Ovary (tissue), 9 donors: Measurements from ENCODE around the gene CAPN13. TPM values are rescaled to one million over a fixed set of nuclear protein-coding genes. Genes with fewer than 3 reads are reported as not detected.

Experiments
- DNase-seq, 5 donors: peaks; one replicate each; pipeline ENCODE4 v3.0.0-alpha.2; 2019 to 2020
- H3K27ac ChIP-seq, 2 donors: fragments of 200-600 bp; one replicate each; pipeline versions ENCODE4 v1.5.1 to v1.8.0; 2019 to 2022
- H3K27me3 ChIP-seq: fragments of 200-600 bp; one replicate; pipeline ENCODE4 v1.8.0; 2022
- H3K36me3 ChIP-seq: fragments of 200-600 bp; sonication (generic); one replicate; pipeline ENCODE4 v1.5.1; 2019
- H3K4me1 ChIP-seq: one replicate; pipeline ENCODE4 v1.8.1; 2013; ENCODE audit warnings: mild to moderate bottlenecking, moderate library complexity; ENCODE audit not compliant: insufficient read depth
- H3K4me3 ChIP-seq: fragments of 200-600 bp; sonication (generic); one replicate; pipeline ENCODE4 v1.5.1; 2017
- H3K9me3 ChIP-seq, 2 donors: fragments of 200-600 bp in 1 of 2; sonication (generic) in 1 of 2; one replicate each; pipeline versions ENCODE4 v1.5.1 to v1.8.1; 2013 to 2019; ENCODE audit warnings: mild to moderate bottlenecking in 1 of 2, moderate library complexity in 1 of 2
- CTCF ChIP-seq, 3 donors: fragments of 450-650 bp in 2 of 3; fragments of 200-600 bp in 1 of 3; IDR thresholded peaks; one replicate each; pipeline versions ENCODE4 v1.5.1 to v1.8.0; 2016 to 2022; ENCODE audit warnings: antibody characterized with exemption in 3 of 3, mild to moderate bottlenecking in 1 of 3
- EP300 ChIP-seq: sonication (generic); formaldehyde crosslinking; IDR thresholded peaks from one replicate; pipeline ENCODE4 v1.6.1; 2017; ENCODE audit warnings: antibody characterized with exemption
- POLR2A ChIP-seq: fragments of 450-650 bp; IDR thresholded peaks from one replicate; pipeline ENCODE4 v1.6.1; 2017; ENCODE audit warnings: antibody characterized with exemption, mild to moderate bottlenecking, moderate library complexity
- WGBS, 3 donors: extraction: QIAGEN DNeasy Blood & Tissue Kit in 1 of 3; methylation state at CpG; one replicate each; pipeline versions ENCODE4 v1.1.5 to v1.1.7; 2013 to 2017; 5-methylcytosine and 5-hydroxymethylcytosine counted together
- intact Hi-C, 4 donors: fragments of 100-400 bp; cut with DNase I; formaldehyde crosslinking; loops; one replicate each; pipeline versions ENCODE4 v1.11.0 to v1.15.1; 2022 to 2023
- polyA plus RNA-seq, 2 donors: library from polyadenylated mRNA; stranded (reverse); fragments of 200-250 nt in 1 of 2; fragments of 350-450 nt in 1 of 2; fragmentation: Illumina TruSeq in 1 of 2; extraction: RNeasy Lipid Tissue Mini Kit (QIAGEN cat#74804) in 1 of 2; gene quantifications; one replicate each; pipeline ENCODE4 v1.2.3, GENCODE V29; 2013 to 2014
- total RNA-seq, 7 donors: library from RNA; depleted of rRNA in 2 of 7; stranded (reverse); fragments of >200 nt in 2 of 7; fragmentation: NEBNext Ultra II Directional in 3 of 7; extraction: Animal tissue kit (Norgen Biotek cat#: 25700) in 3 of 7; gene quantifications; one replicate each; pipeline versions ENCODE4 v1.1.0 to v1.2.4, GENCODE V29; 2016 to 2023
- donor health status: DM: no; HTN: no; CAD: no; lungs with moderate emphysema.
- donor health status: DM: no; HTN: no; CAD: no.
- donor health status: Bipolar disorder and iron deficiency.
- donor health status: DM: yes; HTN: yes; CAD: no.
- donor health status: DM: no; HTN: no; CAD: no.
- donor health status: DM: yes; HTN: yes; CAD: no.

The CAPN13 gene
- total and polyA plus RNA-seq, 9 donors: 0.05 to 2.5 (median 0.30) TPM; not detected in 4

DNA sequence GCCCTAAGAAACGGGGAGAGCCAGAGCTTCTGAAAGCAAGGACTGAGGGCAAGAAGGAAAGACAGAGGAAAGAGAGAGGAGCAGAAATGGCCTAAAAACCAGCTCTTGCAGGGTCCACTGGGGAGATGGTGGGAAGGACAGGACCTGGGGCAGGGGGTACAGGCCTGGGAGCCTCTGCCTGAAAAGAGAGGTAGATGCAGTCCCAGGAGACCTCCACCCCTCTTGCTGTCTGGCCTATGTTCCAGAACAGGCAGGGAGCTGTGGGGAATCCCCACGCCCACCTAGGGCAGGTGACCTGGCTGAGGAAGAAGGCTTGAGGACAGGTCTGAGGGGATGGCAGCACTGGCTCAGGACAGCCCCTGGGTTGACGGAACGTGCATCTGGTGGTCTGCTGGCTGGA lies 4.6 kb downstream of the CAPN13 start:
- TF ChIP-seq CTCF (IDR thresholded peaks at IDR 0.05): no peak
- TF ChIP-seq EP300: no peak
- TF ChIP-seq POLR2A: no peak
- no peaks in the 10 kb centered on the region for H3K4me1 ChIP-seq
- H3K27ac ChIP-seq: no peak overlapping the region
- H3K4me3 ChIP-seq: no peak overlapping the region
- 81 to 83% (median 81%) methylated on average over 4 of the region's 4 CpGs for WGBS, 3 donors
- no peaks in the 10 kb centered on the region for H3K27me3 ChIP-seq
- intact Hi-C loops: no loop called here
- DNase-seq: no peak
- no peaks in the 10 kb centered on the region for H3K9me3 ChIP-seq
- H3K36me3 ChIP-seq: no peaks in the 10 kb centered on the region

DNA sequence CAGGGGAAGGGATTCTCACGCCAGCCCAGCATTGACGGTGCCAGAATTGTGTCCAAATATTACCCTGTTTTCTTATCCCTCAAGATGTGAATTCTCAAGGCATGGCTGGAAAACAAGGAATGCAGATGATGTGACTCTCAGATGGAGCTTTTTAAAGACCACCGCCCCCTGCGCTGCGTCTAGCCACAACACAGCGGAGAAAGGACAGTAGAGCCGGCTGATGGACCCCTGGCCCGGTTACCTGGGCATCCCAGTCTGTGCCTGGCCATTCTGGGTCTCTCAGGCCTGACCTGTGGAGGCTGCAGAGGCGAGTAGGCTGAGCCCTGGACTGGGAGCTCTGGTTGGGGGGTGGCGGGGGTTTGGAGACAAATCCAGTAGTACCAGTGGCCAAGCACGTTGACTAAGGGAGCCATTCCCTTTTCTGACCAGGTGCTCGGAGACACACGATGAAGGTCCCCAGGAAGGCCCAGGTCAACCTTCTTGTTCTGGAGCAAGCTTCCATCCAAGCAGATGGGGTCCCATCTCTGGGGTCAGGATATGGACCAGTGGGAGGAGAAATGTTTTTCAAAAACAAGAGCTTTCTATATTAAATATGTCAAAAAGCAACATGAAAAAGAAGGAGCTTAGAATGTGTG lies 5.3 kb downstream of the CAPN13 start:
- H3K4me1 ChIP-seq: no peaks in the 10 kb centered on the region
- H3K4me3 ChIP-seq: no peak overlapping the region
- intact Hi-C loops: no loop called here
- H3K9me3 ChIP-seq: no peaks in the 10 kb centered on the region
- no peak overlapping the region for H3K27ac ChIP-seq
- TF ChIP-seq EP300 (no peak), POLR2A (no peak), CTCF (IDR thresholded peaks at IDR 0.05) (no peak)
- DNase-seq: no peak
- 89 to 93% (median 91%) methylated on average over 13 of the region's 13 CpGs for WGBS, 3 donors
- H3K27me3 ChIP-seq: no peaks in the 10 kb centered on the region
- no peaks in the 10 kb centered on the region for H3K36me3 ChIP-seq

DNA sequence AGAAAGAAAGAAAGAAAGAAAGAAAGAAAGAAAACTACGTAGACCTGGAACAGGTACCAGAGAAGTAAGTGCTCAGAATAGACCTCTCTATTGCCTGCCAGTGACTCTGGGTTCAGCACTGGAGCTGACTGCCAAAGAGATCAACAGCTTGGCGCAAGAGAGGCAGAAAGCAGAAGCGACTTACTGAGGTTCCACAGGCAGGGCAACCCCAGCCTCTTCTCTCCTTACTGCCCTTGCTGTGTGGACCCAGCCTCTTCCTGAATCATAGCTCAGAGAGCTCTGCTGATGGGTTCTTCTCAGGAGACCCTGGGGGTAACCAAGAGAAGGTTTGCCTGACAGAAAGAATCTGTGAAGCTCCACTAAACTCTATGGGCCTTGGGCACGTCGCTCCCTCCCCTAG lies 7.1 kb downstream of the CAPN13 start:
- no peak for DNase-seq
- no peaks in the 10 kb centered on the region for H3K9me3 ChIP-seq
- TF ChIP-seq EP300 (no peak), CTCF (IDR thresholded peaks at IDR 0.05) (no peak), POLR2A (no peak)
- H3K36me3 ChIP-seq: no peaks in the 10 kb centered on the region
- no peaks in the 10 kb centered on the region for H3K27me3 ChIP-seq
- no peak overlapping the region for H3K4me3 ChIP-seq
- no peak overlapping the region for H3K27ac ChIP-seq
- no peaks in the 10 kb centered on the region for H3K4me1 ChIP-seq
- intact Hi-C loops: no loop called here
- WGBS, 3 donors: 82 to 94% (median 92%) methylated on average over 5 of the region's 5 CpGs

- no peak overlapping the region for H3K4me3 ChIP-seq
- H3K4me1 ChIP-seq: no peaks in the 10 kb centered on the region
- no peak for DNase-seq
- no peaks in the 10 kb centered on the region for H3K36me3 ChIP-seq
- H3K27me3 ChIP-seq: no peaks in the 10 kb centered on the region
- intact Hi-C loops: no loop called here
- 70 to 90% (median 83%) methylated on average over 5 of the region's 5 CpGs for WGBS, 3 donors
- TF ChIP-seq CTCF (IDR thresholded peaks at IDR 0.05) (no peak), POLR2A (no peak), EP300 (no peak)
- H3K27ac ChIP-seq: no peak overlapping the region
- no peaks in the 10 kb centered on the region for H3K9me3 ChIP-seq
Observed at GRCh38 chr2:30799366-30799765, 7.9 kb downstream of the CAPN13 start.
